HG02571 (cell line): ENCODE data around the gene PCYT1B.
A peak's percentile ranks its signal among the peaks of the same experiment; 100 is the strongest.

Experiments used
- ATAC-seq: cut with Tn5 transposase; IDR thresholded peaks from one replicate; pipeline ENCODE4 v1.9.1; 2021; ENCODE audit warnings: mild to moderate bottlenecking, moderate library complexity; ENCODE audit not compliant: unreplicated experiment

PCYT1B gene

DNA sequence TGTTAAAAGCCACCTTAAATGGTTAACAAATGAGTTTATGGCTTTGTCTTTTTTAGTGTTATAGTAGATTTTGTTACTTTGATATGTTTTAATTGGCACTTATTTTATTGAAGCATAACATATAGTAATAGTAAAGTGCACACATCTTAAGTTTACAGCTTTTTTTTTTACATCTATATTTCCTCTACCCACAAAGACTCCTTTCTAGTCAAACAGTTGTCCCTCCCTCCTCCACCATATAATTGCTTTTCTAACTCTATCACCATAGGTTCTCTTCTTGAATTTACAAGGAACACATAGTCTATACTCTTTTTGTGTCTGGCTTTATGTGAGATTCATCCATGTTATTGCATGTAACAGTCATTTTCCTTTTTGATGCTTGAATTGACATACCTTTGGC lies 110.6 kb downstream of the PCYT1B start:
- no peak for ATAC-seq

DNA sequence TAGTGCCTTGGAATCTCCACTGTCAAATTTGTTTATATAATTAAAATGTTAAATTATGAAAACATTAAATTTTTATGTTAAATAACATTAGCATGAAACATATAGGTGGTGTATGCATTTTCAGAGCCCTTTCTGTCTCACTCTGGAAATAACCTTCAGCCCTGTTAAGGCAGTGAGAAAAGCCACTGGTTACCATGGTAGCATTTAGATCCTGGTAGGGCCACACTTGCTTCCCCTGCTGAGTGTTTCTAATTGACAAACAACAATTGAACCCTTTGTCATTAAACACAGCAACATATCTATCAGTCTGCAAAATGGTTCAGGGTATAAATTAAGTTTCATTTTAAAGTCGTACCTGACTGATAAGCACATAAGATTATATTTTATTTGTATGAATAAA lies 118.5 kb downstream of the PCYT1B start:
- no peak for ATAC-seq

DNA sequence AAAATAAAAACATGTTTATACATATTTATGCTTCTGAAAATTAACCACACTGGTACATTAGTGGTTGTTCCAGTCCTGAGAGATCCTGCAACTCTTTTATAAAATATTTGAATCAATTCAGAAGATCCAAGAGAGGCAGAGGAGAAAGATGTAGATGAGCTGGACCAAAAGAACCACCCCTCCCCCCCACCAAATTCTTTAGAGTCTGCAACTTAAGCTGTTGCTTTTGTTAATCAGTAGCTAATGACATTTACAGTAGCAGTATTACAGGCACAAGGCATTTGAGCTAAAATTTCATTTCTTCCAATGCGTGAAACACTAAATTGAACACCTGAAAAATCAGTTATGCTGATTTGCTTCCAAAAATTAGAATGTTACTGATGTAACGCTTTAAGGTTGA lies 120.5 kb downstream of the PCYT1B start:
- ATAC-seq, result no peak

- ATAC-seq, result no peak
Measured at GRCh38 chrX:24525455-24525854, 121.7 kb downstream of the PCYT1B start.

GRCh38 chrX:24520472-24520871 lies 126.7 kb downstream of the PCYT1B start:
- ATAC-seq, result no peak

- ATAC-seq, result no peak
Measured at GRCh38 chrX:24515447-24515846, 131.7 kb downstream of the PCYT1B start.

DNA sequence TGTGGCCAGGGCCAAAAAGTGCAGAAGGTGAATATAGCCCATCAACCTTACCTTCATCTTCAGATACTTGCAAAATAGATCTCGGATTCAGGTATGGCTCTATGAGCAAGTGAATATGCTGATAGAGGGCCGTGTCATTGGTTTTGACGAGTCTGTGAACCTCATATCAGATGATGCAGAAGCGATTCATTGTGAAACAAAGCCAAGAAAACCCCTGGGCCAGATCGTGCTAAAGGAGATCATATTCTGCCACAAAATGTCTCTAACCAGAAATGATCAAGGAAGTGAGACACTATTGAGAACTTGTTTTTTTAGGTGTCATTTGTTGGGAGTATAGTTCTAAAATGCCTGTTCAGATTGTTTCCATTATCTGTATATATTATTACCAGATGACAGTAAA lies 133.7 kb downstream of the PCYT1B start:
- ATAC-seq, result peak; percentile 90

DNA sequence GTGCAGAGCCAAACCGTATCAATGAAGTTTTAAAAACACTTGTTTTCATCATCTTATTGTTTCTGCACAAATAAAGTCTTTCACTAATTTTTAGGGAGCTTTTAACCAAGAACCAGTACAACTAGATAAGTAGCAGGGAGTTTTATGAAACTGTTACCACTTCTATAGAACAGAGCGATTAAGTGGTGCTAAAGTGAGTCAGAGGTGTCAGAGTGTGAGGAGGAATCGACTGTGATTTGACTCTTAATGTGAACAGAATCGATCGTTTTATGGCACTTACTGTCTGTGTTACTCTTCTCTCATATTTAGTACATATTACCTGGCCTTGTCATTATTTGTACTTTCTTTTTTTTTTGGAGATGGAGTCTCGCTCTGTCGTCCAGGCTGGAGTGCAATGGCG lies 138.8 kb downstream of the PCYT1B start:
- no peak for ATAC-seq
